ENCODE results near the gene ATF6. TPM values are rescaled to one million over a fixed set of nuclear protein-coding genes. Genes with fewer than 3 reads are reported as not detected.

The ATF6 gene
- total RNA-seq, 4 donors from 2014 or later = 13.4 to 24.8 (median 17.6) TPM

DNA sequence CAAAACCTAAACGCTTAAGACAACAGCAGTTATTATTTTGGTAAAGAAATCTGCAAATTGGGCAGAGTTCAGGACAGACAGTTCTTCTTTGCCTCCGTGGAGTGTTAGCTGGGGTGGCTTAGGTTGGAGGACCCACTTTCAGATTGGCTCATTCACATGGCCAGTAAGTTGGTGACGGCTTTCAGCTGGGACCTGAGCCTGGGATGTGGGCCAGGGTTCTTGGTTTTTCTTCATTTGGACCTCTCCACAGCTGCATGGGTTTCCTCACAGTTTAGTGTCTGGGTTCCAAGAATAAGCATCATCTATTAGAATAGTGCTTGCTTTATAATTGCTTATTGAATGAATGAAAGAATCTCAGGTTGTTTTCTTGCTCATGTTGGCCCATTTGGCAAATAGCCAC is 72.2 kb downstream of the ATF6 start:
- DNase-seq = no peak
- Histone ChIP-seq H3K36me3 (peaks cover 0 to 45% (median 0%) of the 10 kb centered on the region in 3 donors), H3K27me3 (no peaks in the 10 kb centered on the region), H3K9me3 (no peaks in the 10 kb centered on the region), H3K27ac (no peak overlapping the region), H3K4me3 (no peak overlapping the region), H3K4me1 (no peaks in the 10 kb centered on the region)
- no peak for TF ChIP-seq POLR2A (IDR thresholded peaks at IDR 0.05)
- TF ChIP-seq, protein P1, sequence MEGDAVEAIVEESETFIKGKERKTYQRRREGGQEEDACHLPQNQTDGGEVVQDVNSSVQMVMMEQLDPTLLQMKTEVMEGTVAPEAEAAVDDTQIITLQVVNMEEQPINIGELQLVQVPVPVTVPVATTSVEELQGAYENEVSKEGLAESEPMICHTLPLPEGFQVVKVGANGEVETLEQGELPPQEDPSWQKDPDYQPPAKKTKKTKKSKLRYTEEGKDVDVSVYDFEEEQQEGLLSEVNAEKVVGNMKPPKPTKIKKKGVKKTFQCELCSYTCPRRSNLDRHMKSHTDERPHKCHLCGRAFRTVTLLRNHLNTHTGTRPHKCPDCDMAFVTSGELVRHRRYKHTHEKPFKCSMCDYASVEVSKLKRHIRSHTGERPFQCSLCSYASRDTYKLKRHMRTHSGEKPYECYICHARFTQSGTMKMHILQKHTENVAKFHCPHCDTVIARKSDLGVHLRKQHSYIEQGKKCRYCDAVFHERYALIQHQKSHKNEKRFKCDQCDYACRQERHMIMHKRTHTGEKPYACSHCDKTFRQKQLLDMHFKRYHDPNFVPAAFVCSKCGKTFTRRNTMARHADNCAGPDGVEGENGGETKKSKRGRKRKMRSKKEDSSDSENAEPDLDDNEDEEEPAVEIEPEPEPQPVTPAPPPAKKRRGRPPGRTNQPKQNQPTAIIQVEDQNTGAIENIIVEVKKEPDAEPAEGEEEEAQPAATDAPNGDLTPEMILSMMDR (IDR thresholded peaks at IDR 0.05) = no peak
- 86 to 88% methylated on average over 2 to 3 of the region's 3 CpGs for WGBS, 2 donors
- intact Hi-C loops (cut with DNase I) = no loop called here

DNA sequence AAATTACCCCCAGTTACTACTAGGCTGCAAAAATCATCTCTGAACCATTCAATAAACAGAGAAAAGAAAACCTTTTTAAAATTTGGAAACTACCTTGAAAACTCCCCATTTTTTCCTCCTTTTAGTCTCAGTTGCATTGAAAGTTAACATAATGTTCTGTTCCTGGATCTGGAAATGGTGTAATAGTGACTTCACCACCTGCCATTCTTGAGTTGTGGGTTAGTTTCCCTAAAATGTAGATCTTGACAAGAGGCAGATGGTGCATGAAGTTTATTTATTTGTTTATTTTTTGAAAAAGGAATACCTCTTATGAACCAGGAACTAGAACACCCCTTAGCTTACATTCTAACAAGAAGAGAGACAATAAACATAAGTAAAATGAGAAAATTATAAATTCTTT is 72.8 kb downstream of the ATF6 start:
- no peak for TF ChIP-seq POLR2A (IDR thresholded peaks at IDR 0.05)
- TF ChIP-seq, protein P1 (IDR thresholded peaks at IDR 0.05) = no peak
- peaks cover 0 to 50% (median 0%) of the 10 kb centered on the region in 3 donors for H3K36me3 ChIP-seq
- H3K4me3 ChIP-seq = no peak overlapping the region
- no peaks in the 10 kb centered on the region for H3K9me3 ChIP-seq
- no peaks in the 10 kb centered on the region for H3K27me3 ChIP-seq
- no peak for DNase-seq
- H3K27ac ChIP-seq = no peak overlapping the region
- intact Hi-C loops (cut with DNase I) = no loop called here
- no peaks in the 10 kb centered on the region for H3K4me1 ChIP-seq

DNA sequence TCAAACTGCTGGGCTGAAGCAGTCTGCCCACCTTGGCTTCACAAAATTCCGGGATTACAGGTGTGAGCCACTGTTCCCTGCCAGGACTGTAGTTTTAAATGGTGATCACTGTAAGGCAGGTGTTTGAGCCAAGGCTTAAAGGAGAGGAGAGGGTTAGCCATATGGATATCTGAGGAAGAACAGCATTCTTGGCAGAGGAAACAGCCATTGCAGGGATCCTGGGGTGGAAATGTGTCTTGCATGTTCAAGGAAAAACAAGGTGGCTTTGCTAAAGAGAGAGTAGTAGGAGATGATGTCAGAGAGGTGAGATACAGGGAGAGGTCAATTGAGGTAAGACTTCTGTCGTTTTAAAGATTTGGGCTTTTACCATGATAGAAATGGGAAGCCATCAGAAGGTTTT is 73.5 kb downstream of the ATF6 start:
- no peak overlapping the region for H3K27ac ChIP-seq
- H3K4me1 ChIP-seq = no peaks in the 10 kb centered on the region
- intact Hi-C loops (cut with DNase I) = no loop called here
- 80 to 83% methylated on average over 2 of the region's 2 CpGs for WGBS, 2 donors
- TF ChIP-seq, protein P1 (IDR thresholded peaks at IDR 0.05) = no peak
- no peak for TF ChIP-seq POLR2A (IDR thresholded peaks at IDR 0.05)
- H3K9me3 ChIP-seq = no peaks in the 10 kb centered on the region
- no peaks in the 10 kb centered on the region for H3K27me3 ChIP-seq
- peaks cover 0 to 51% (median 0%) of the 10 kb centered on the region in 3 donors for H3K36me3 ChIP-seq
- DNase-seq = no peak
- H3K4me3 ChIP-seq = no peak overlapping the region

DNA sequence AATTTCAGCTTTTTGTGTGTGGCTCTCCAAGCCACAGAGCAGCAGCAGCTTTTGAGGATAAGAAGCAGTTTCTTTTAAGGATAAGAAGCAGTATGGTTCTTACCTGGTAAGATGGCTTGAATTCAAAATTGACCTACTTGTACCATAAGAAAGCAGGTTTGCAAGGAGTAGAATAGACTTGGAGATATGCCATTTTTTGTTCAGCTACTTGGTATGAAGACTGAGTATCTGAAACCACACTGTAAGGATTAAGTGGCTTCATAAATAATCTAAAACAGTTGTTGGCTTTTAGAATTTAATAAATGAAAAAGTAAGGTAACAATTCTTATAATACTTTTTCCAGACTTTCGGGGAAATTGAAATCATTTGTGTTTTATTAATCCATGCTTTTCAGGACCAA is 74.2 kb downstream of the ATF6 start:
- Histone ChIP-seq H3K4me1 (no peaks in the 10 kb centered on the region), H3K27ac (no peak overlapping the region), H3K36me3 (peaks cover 0 to 51% (median 0%) of the 10 kb centered on the region in 3 donors), H3K4me3 (no peak overlapping the region), H3K27me3 (no peaks in the 10 kb centered on the region), H3K9me3 (no peaks in the 10 kb centered on the region)
- intact Hi-C loops (cut with DNase I) = no loop called here
- 90 to 91% methylated on average over 1 of the region's 1 CpG for WGBS, 2 donors
- DNase-seq = no peak
- TF ChIP-seq POLR2A (IDR thresholded peaks at IDR 0.05) = no peak
- TF ChIP-seq, protein P1 (IDR thresholded peaks at IDR 0.05) = no peak

DNA sequence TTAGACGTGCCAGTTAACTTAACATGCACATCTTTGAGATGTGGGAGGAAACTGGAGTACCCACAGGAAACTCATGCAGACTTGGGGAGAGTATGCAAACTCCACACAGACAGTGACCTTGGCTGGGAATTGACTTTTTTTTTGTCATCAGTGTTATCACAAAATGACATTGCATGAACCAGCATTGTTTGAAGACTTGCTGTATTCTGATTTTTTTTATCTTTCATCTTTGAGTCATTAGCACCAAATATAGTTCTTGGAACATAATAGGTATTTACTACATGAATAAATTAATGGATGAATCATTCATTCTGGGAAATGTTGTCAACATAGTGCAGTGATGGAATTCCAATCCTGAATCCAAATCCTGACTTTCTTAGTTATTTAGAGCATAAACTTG is 77.0 kb downstream of the ATF6 start:
- no peak overlapping the region for H3K27ac ChIP-seq
- H3K4me1 ChIP-seq = no peaks in the 10 kb centered on the region
- peaks cover 0 to 58% (median 0%) of the 10 kb centered on the region in 3 donors for H3K36me3 ChIP-seq
- no peaks in the 10 kb centered on the region for H3K9me3 ChIP-seq
- no peaks in the 10 kb centered on the region for H3K27me3 ChIP-seq
- DNase-seq = no peak
- intact Hi-C loops (cut with DNase I) = no loop called here
- TF ChIP-seq, protein P1 (IDR thresholded peaks at IDR 0.05) = no peak
- TF ChIP-seq POLR2A (IDR thresholded peaks at IDR 0.05) = no peak
- WGBS, 2 donors = 56 to 71% methylated on average over 1 of the region's 1 CpG
- H3K4me3 ChIP-seq = no peak overlapping the region
